Measurements from ENCODE around the gene TMEM190. TPM values are rescaled to one million over a fixed set of nuclear protein-coding genes. Genes with fewer than 3 reads are reported as not detected.
A peak's percentile ranks its signal among the peaks of the same experiment; 100 is the strongest.
"Not testable (repeated sequence)": the region's sequence is repeated elsewhere in the genome, so short reads cannot be mapped to it uniquely, and the experiment has no call there.

The TMEM190 gene
- total RNA-seq, 2 donors from 2014 or later: not detected

- Histone ChIP-seq H3K27ac (no peak overlapping the region), H3K27me3 (replicated peaks; ENCODE audit: insufficient read depth) (no peaks in the 10 kb centered on the region), H3K4me1 (ENCODE audit: control insufficient read depth in 1 of 2, low read depth in 2 of 2) (peaks cover 15 to 18% of the 10 kb centered on the region in 2 donors), H3K4me3 (no peak overlapping the region), H3K36me3 (peaks cover 17% of the 10 kb centered on the region), H3K9me3 (no peaks in the 10 kb centered on the region)
- no peak for DNase-seq (ENCODE audit: low spot score)
- no peak for TF ChIP-seq CTCF (IDR thresholded peaks at IDR 0.05)
- no peak for ATAC-seq (ENCODE audit: insufficient number of reproducible peaks, low FRiP score, low read depth)
Measured at GRCh38 chr19:55402509-55402908, 25.9 kb downstream of the TMEM190 start.

- DNase-seq (ENCODE audit: low spot score) (no peak), ATAC-seq (ENCODE audit: insufficient number of reproducible peaks, low FRiP score, low read depth) (no peak)
- H3K27ac ChIP-seq: no peak overlapping the region
- no peaks in the 10 kb centered on the region for H3K9me3 ChIP-seq
- no peaks in the 10 kb centered on the region for H3K27me3 ChIP-seq (replicated peaks; ENCODE audit: insufficient read depth)
- peaks cover 18 to 23% of the 10 kb centered on the region in 2 donors for H3K4me1 ChIP-seq (ENCODE audit: control insufficient read depth in 1 of 2, low read depth in 2 of 2)
- H3K36me3 ChIP-seq: peaks cover 17% of the 10 kb centered on the region
- H3K4me3 ChIP-seq: no peak overlapping the region
- TF ChIP-seq CTCF (IDR thresholded peaks at IDR 0.05): no peak
Measured at GRCh38 chr19:55405638-55406037, 29.0 kb downstream of the TMEM190 start.

- Histone ChIP-seq H3K36me3 (peaks cover 17% of the 10 kb centered on the region), H3K4me3 (peak overlapping the region; percentile 87), H3K27ac (no peak overlapping the region), H3K4me1 (ENCODE audit: control insufficient read depth in 1 of 2, low read depth in 2 of 2) (peaks cover 18 to 23% of the 10 kb centered on the region in 2 donors), H3K9me3 (no peaks in the 10 kb centered on the region), H3K27me3 (replicated peaks; ENCODE audit: insufficient read depth) (no peaks in the 10 kb centered on the region)
- DNase-seq (ENCODE audit: low spot score) (no peak), ATAC-seq (ENCODE audit: insufficient number of reproducible peaks, low FRiP score, low read depth) (no peak)
- no peak for TF ChIP-seq CTCF (IDR thresholded peaks at IDR 0.05)
Measured at GRCh38 chr19:55406091-55406825, 29.6 kb downstream of the TMEM190 start.

GRCh38 chr19:55406826-55407549 lies 30.4 kb downstream of the TMEM190 start:
- DNase-seq (ENCODE audit: low spot score): no peak

GRCh38 chr19:55407550-55407799 lies 30.8 kb downstream of the TMEM190 start, which contains the start of gene UBE2S:
Gene UBE2S (minus strand): TSS chr19:55407788. CDS start chr19:55407589, 199 bp downstream.
- not testable (repeated sequence) for H3K27me3 ChIP-seq (replicated peaks; ENCODE audit: insufficient read depth); DNase-seq (ENCODE audit: low spot score); H3K9me3 ChIP-seq; H3K36me3 ChIP-seq; ATAC-seq (ENCODE audit: insufficient number of reproducible peaks, low FRiP score, low read depth)
- Histone ChIP-seq H3K4me1 (ENCODE audit: control insufficient read depth in 1 of 2, low read depth in 2 of 2) (peaks cover 18 to 23% of the 10 kb centered on the region in 2 donors), H3K27ac (peak within 1 kb of the TSS; percentile 99), H3K4me3 (peak within 1 kb of the TSS; percentile 87)

More at GRCh38 chr19:55406826-55407549, 30.4 kb downstream of the TMEM190 start:
- peak overlapping the region; percentile 87 for H3K4me3 ChIP-seq
- no peak for ATAC-seq (ENCODE audit: insufficient number of reproducible peaks, low FRiP score, low read depth)
- H3K4me1 ChIP-seq (ENCODE audit: control insufficient read depth in 1 of 2, low read depth in 2 of 2): peaks cover 18 to 23% of the 10 kb centered on the region in 2 donors
- peaks cover 15% of the 10 kb centered on the region for H3K36me3 ChIP-seq
- no peaks in the 10 kb centered on the region for H3K27me3 ChIP-seq (replicated peaks; ENCODE audit: insufficient read depth)
- H3K9me3 ChIP-seq: no peaks in the 10 kb centered on the region
- H3K27ac ChIP-seq: peak overlapping the region; percentile 99
- no peak for TF ChIP-seq CTCF (IDR thresholded peaks at IDR 0.05)
